Smooth muscle cell (in vitro differentiated cells): ENCODE results near the gene UBAP1L. TPM values are rescaled to one million over a fixed set of nuclear protein-coding genes. Genes with fewer than 3 reads are reported as not detected.

Experiments
- DNase-seq: peaks from one replicate; lab custom pipeline; 2025; ENCODE audit not compliant: unreplicated experiment; lab: John Stamatoyannopoulos, UW
- H2AFZ ChIP-seq: fragments of 200-600 bp; sonication (generic); 2 replicates; pipeline ENCODE4 v1.6.0; 2016; ENCODE audit warnings: antibody characterized with exemption, low read depth, mild to moderate bottlenecking
- H3F3A ChIP-seq: fragments of 200-600 bp; sonication (generic); 2 replicates; pipeline ENCODE4 v1.6.0; 2017; ENCODE audit warnings: antibody characterized with exemption, low read depth
- H3K27ac ChIP-seq: fragments of 200-600 bp; sonication (generic); 2 replicates; pipeline ENCODE4 v1.5.1; 2016; ENCODE audit warnings: low read depth, mild to moderate bottlenecking
- H3K27me3 ChIP-seq: fragments of 200-600 bp; sonication (generic); 2 replicates; pipeline ENCODE4 v1.6.1; 2016; ENCODE audit warnings: low read depth, mild to moderate bottlenecking
- H3K36me3 ChIP-seq: fragments of 200-600 bp; sonication (generic); 2 replicates; pipeline ENCODE4 v1.5.1; 2016; ENCODE audit warnings: low read depth
- H3K4me1 ChIP-seq: fragments of 200-600 bp; sonication (generic); 2 replicates; pipeline ENCODE4 v1.5.1; 2016; ENCODE audit warnings: low read depth
- H3K4me2 ChIP-seq: fragments of 200-600 bp; sonication (generic); 2 replicates; pipeline ENCODE4 v1.6.0; 2016; ENCODE audit warnings: mild to moderate bottlenecking
- H3K4me3 ChIP-seq: fragments of 200-600 bp; sonication (generic); 2 replicates; pipeline ENCODE4 v1.5.1; 2016; ENCODE audit warnings: mild to moderate bottlenecking
- H3K79me2 ChIP-seq: fragments of 200-600 bp; sonication (generic); 2 replicates; pipeline ENCODE4 v1.6.0; 2016; ENCODE audit warnings: low read depth, mild to moderate bottlenecking
- H3K9ac ChIP-seq: fragments of 200-600 bp; sonication (generic); 2 replicates; pipeline ENCODE4 v1.6.0; 2016; ENCODE audit warnings: low read depth
- H3K9me3 ChIP-seq: fragments of 200-600 bp; sonication (generic); replicated peaks from 2 replicates; pipeline ENCODE4 v1.5.1; 2016; ENCODE audit warnings: low read depth
- H4K20me1 ChIP-seq: fragments of 200-600 bp; sonication (generic); 2 replicates; pipeline ENCODE4 v1.6.0; 2016; ENCODE audit warnings: low read depth
- WGBS: methylation state at CpG from one replicate; pipeline ENCODE4 v1.1.7; 2016; ENCODE audit warnings: low lambda C conversion rate; 5-methylcytosine and 5-hydroxymethylcytosine counted together
- polyA plus RNA-seq: library from polyadenylated mRNA; unstranded; fragments of >200 nt; fragmentation: Nextera tagmentation; extraction: Ambion mirVana; gene quantifications from 2 replicates; pipeline ENCODE4 v1.2.1, GENCODE V29; 2016
- total RNA-seq: library from RNA; depleted of rRNA; stranded (reverse); fragments of >200 nt; gene quantifications from 2 replicates; pipeline ENCODE4 v1.2.3, GENCODE V29; 2014
- TF ChIP-seq, protein P1 (sequence below): fragments of 200-600 bp; sonication (generic); IDR thresholded peaks from 2 replicates; pipeline ENCODE4 v1.5.1; 2017; ENCODE audit warnings: borderline replicate concordance, mild to moderate bottlenecking, antibody characterized with exemption; ENCODE audit not compliant: insufficient read depth, poor library complexity, severe bottlenecking

The UBAP1L gene
- total and polyA plus RNA-seq, 2 experiments from 2014 or later: 1.0 to 1.2 TPM

DNA sequence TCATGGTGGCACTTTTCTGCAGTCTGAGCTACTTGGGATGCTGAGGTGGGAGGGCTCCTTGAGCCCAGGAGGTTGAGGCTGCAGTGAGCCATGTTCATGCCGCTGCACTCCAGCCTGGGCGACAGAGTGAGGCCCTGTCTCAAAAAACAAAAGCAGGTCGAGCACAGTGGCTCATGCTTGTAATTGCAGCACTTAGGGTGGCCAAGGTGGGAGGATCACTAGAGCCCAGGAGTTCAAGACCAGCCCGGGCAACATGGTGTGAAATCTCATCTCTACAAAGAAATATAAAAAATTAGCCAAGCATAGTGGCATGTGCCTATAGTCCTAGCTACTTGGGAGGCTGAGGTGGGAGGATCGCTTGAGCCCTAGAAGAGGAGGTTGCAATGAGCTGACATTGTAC lies 10.0 kb downstream of the UBAP1L start:
- H3K9ac ChIP-seq: no peak overlapping the region
- H3K4me3 ChIP-seq: no peak overlapping the region
- no peaks in the 10 kb centered on the region for H3K9me3 ChIP-seq
- H3K4me1 ChIP-seq: no peaks in the 10 kb centered on the region
- no peaks in the 10 kb centered on the region for H3K36me3 ChIP-seq
- H3F3A ChIP-seq: no peaks in the 10 kb centered on the region
- TF ChIP-seq, protein P1, sequence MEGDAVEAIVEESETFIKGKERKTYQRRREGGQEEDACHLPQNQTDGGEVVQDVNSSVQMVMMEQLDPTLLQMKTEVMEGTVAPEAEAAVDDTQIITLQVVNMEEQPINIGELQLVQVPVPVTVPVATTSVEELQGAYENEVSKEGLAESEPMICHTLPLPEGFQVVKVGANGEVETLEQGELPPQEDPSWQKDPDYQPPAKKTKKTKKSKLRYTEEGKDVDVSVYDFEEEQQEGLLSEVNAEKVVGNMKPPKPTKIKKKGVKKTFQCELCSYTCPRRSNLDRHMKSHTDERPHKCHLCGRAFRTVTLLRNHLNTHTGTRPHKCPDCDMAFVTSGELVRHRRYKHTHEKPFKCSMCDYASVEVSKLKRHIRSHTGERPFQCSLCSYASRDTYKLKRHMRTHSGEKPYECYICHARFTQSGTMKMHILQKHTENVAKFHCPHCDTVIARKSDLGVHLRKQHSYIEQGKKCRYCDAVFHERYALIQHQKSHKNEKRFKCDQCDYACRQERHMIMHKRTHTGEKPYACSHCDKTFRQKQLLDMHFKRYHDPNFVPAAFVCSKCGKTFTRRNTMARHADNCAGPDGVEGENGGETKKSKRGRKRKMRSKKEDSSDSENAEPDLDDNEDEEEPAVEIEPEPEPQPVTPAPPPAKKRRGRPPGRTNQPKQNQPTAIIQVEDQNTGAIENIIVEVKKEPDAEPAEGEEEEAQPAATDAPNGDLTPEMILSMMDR: no peak
- no peak overlapping the region for H2AFZ ChIP-seq
- no peaks in the 10 kb centered on the region for H3K79me2 ChIP-seq
- no peak overlapping the region for H3K27ac ChIP-seq
- H4K20me1 ChIP-seq: no peaks in the 10 kb centered on the region
- H3K4me2 ChIP-seq: no peak overlapping the region
- no peak for DNase-seq
- WGBS: 94% methylated on average over 5 of the region's 5 CpGs
- H3K27me3 ChIP-seq: no peaks in the 10 kb centered on the region

DNA sequence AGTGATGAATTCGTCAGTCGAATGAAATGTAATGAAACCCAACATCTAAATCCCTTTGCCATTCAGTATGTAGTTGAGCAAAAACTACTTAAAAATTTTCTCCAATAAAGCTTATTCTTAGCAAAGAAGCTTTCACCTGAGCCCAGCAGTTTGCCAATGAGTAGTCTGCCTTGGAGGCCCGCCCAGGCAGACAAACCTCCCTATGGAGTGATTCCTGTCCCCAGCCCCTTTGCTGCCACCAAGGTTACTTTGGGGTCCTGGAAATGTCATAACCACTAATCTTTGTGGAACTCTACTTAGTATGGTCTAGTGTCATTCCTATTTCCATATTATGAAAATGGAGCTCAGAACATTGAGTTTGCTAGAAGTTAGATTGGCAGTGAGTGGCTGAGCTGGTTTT lies 12.1 kb downstream of the UBAP1L start:
- Histone ChIP-seq H3K4me2 (no peak overlapping the region), H2AFZ (no peak overlapping the region), H3K27ac (no peak overlapping the region), H3F3A (no peaks in the 10 kb centered on the region), H3K36me3 (peaks cover 4% of the 10 kb centered on the region), H3K9me3 (no peaks in the 10 kb centered on the region), H3K9ac (no peak overlapping the region), H4K20me1 (no peaks in the 10 kb centered on the region), H3K4me1 (no peaks in the 10 kb centered on the region), H3K79me2 (no peaks in the 10 kb centered on the region), H3K4me3 (no peak overlapping the region), H3K27me3 (no peaks in the 10 kb centered on the region)
- TF ChIP-seq, protein P1: no peak
- WGBS: 98% methylated on average over 3 of the region's 3 CpGs
- DNase-seq: no peak

DNA sequence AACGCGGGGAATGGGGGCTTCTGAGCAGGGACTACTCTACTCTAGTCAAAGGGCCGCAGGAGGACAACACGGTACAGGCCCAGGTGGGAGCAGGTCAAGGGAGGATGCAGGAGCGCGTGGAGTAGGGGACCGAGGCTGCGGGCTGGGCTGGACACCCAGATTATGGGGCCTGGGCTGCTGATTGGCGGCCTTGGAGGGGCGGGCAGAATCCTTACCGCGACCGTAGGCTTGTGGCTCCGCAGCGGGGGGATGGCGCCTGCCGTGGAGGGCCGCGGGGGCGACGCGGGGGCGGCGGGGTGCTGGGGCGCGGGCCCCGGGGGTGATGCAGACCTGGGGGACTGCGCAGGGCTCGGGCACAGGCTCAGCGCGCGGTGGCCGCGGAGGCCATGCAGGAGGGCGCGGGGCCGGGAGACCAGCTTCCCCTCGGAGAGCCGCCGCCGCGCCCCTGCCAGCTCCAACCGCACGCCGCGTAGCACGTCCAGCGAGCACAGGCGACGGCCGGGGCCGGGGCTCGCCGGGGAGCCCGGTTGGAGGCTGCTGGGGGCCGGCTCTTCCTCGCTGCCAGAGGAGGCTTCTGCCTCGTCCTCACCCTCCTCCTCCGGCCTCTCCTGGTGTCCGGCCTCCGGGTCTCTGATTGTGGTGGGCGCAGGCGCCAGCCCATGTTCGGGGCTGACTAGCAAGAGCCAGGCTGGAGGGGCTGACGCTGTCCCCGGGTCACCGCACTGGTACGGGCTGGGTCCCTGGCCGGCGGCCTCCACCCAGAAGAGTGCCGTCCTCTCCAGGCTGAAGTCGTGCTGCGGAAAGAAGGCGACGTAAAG lies 12.9 kb downstream of the UBAP1L start:
- H3F3A ChIP-seq: no peaks in the 10 kb centered on the region
- 26% methylated on average over 48 of the region's 75 CpGs for WGBS
- no peak for DNase-seq
- TF ChIP-seq, protein P1: no peak
- no peak overlapping the region for H2AFZ ChIP-seq
- no peaks in the 10 kb centered on the region for H4K20me1 ChIP-seq
- H3K27me3 ChIP-seq: no peaks in the 10 kb centered on the region
- no peak overlapping the region for H3K27ac ChIP-seq
- H3K36me3 ChIP-seq: peaks cover 4% of the 10 kb centered on the region
- no peaks in the 10 kb centered on the region for H3K9me3 ChIP-seq
- H3K79me2 ChIP-seq: no peaks in the 10 kb centered on the region
- peak overlapping the region; percentile 24 for H3K4me3 ChIP-seq
- H3K4me1 ChIP-seq: no peaks in the 10 kb centered on the region
- no peak overlapping the region for H3K9ac ChIP-seq
- H3K4me2 ChIP-seq: peak overlapping the region; percentile 80
